Panc1 (cell line): ENCODE results near the gene ADGRL1. TPM values are rescaled to one million over a fixed set of nuclear protein-coding genes. Genes with fewer than 3 reads are reported as not detected.
"Not testable (repeated sequence)": the region's sequence is repeated elsewhere in the genome, so short reads cannot be mapped to it uniquely, and the experiment has no call there.

ENCODE experiments used
- ATAC-seq: fragments of 200-7000 bp; cut with Tn5 transposase; 2 replicates; pipeline ENCODE4 v1.9.1; 2020; ENCODE audit warnings: mild to moderate bottlenecking, moderate library complexity
- BruUV-seq: library from RNA; stranded (reverse); fragments of 400-500 nt; replicated peaks from 2 replicates; lab custom pipeline; 2021; lab: Mats Ljungman, UMichigan
- CTCF ChIA-PET: fragments of 300-600 bp; sonication (Branson Sonifier 250); formaldehyde crosslinking; loops from one replicate; lab custom pipeline; 2022; ENCODE audit warnings: antibody characterized with exemption; lab: Charles Lee
- POLR2A ChIA-PET: fragments of 300-600 bp; sonication (Branson Sonifier 250); formaldehyde crosslinking; loops from one replicate; lab custom pipeline; 2022; ENCODE audit warnings: antibody characterized with exemption; lab: Charles Lee
- DNase-seq: peaks from one replicate; pipeline ENCODE4 v3.0.0-alpha.2; 2010; ENCODE audit warnings: low read depth, low spot score
- H3K27ac ChIP-seq: 2 replicates; pipeline ENCODE4 v1.5.1; 2011; ENCODE audit warnings: mild to moderate bottlenecking, low read length, inconsistent platforms
- H3K27me3 ChIP-seq: fragments of 200-500 bp; sonication (Bioruptor generic); 2 replicates; pipeline ENCODE4 v1.6.0; 2014; ENCODE audit warnings: low read length, inconsistent platforms; ENCODE audit not compliant: control insufficient read depth, insufficient read depth
- H3K36me3 ChIP-seq: fragments of 200-500 bp; sonication (Bioruptor generic); 2 replicates; pipeline ENCODE4 v1.5.1; 2014; ENCODE audit warnings: inconsistent platforms, mild to moderate bottlenecking, low read length, moderate library complexity; ENCODE audit not compliant: control insufficient read depth, insufficient read depth
- H3K4me1 ChIP-seq: 2 replicates; pipeline ENCODE4 v1.5.1; 2011; ENCODE audit warnings: inconsistent platforms, mild to moderate bottlenecking, low read length, moderate library complexity; ENCODE audit not compliant: control insufficient read depth, insufficient read depth
- H3K4me3 ChIP-seq, 2 experiments: 2 replicates each; pipeline ENCODE4 v1.5.1; 2011 to 2012; ENCODE audit warnings: low read depth in 2 of 2, low read length in 2 of 2, mild to moderate bottlenecking in 2 of 2, inconsistent platforms in 1 of 2, moderate library complexity in 1 of 2
- H3K9me3 ChIP-seq: fragments of 200-500 bp; sonication (Bioruptor generic); 2 replicates; pipeline ENCODE4 v1.5.1; 2014; ENCODE audit warnings: low read depth, mild to moderate bottlenecking, inconsistent platforms, low read length, moderate library complexity; ENCODE audit not compliant: control insufficient read depth, insufficient read depth
- CTCF ChIP-seq: fragments of 450-650 bp; IDR thresholded peaks from 2 replicates; pipeline ENCODE4 v1.5.1; 2017; ENCODE audit warnings: mild to moderate bottlenecking
- POLR2AphosphoS5 ChIP-seq: IDR thresholded peaks from 2 replicates; pipeline ENCODE4 v1.6.1; 2012; ENCODE audit warnings: mild to moderate bottlenecking, low read depth, low read length, moderate library complexity
- REST ChIP-seq, 2 experiments: IDR thresholded peaks; 2 replicates each; pipeline ENCODE4 v1.6.1; 2011 to 2012; ENCODE audit warnings: low read depth in 2 of 2, control low read depth in 1 of 2, low read length in 1 of 2, mild to moderate bottlenecking in 1 of 2, moderate library complexity in 1 of 2; ENCODE audit not compliant: insufficient read depth in 1 of 2
- SIN3A ChIP-seq: IDR thresholded peaks from 2 replicates; pipeline ENCODE4 v1.6.1; 2012; ENCODE audit warnings: low read depth, mild to moderate bottlenecking, low read length, moderate library complexity, borderline replicate concordance; ENCODE audit not compliant: insufficient read depth
- TCF7L2 ChIP-seq: IDR thresholded peaks from 2 replicates; pipeline ENCODE4 v1.6.1; 2011; ENCODE audit warnings: mild to moderate bottlenecking, low read depth, low read length, inconsistent platforms
- in situ Hi-C: cut with HindIII; loops from 2 replicates; pipeline ENCODE4 v1.10.0; 2016; ENCODE audit warnings: low sequenced_read_pairs, low pct_unique_long_range_greater_than_20kb
- intact Hi-C: fragments of 100-400 bp; cut with micrococcal nuclease; formaldehyde crosslinking; loops from one replicate; pipeline ENCODE4 v1.10.0; 2022; ENCODE audit not compliant: unreplicated experiment
- total RNA-seq: library from RNA; stranded (reverse); gene quantifications from one replicate; pipeline ENCODE4 v1.2.1, GENCODE V29; 2021; ENCODE audit not compliant: unreplicated experiment

ADGRL1 gene
- total RNA-seq, 1 experiment from 2014 or later: 37.7 TPM

GRCh38 chr19:14250870-14251269, 44.9 kb upstream of the ADGRL1 start:
- ATAC-seq (no peak), DNase-seq (no peak)
- Histone ChIP-seq H3K27ac (no peak overlapping the region), H3K36me3 (no peaks in the 10 kb centered on the region), H3K4me1 (no peaks in the 10 kb centered on the region), H3K4me3 (no peak overlapping the region), H3K27me3 (no peaks in the 10 kb centered on the region), H3K9me3 (no peaks in the 10 kb centered on the region)
- POLR2A ChIA-PET: no interaction called here
- CTCF ChIA-PET: no interaction called here
- in situ Hi-C loops (no loop called here), intact Hi-C loops (no loop called here)
- no TSS peak for BruUV-seq
- no peak for TF ChIP-seq SIN3A
- TF ChIP-seq CTCF: no peak
- TF ChIP-seq REST (IDR thresholded peaks at IDR 0.05; ENCODE audit: insufficient read depth in 1 of 2, low read depth in 2 of 2, low read length in 1 of 2): no peak
- no peak for TF ChIP-seq TCF7L2
- TF ChIP-seq POLR2AphosphoS5: no peak

GRCh38 chr19:14250315-14250714, 44.3 kb upstream of the ADGRL1 start:
- H3K9me3 ChIP-seq, H3K4me3 ChIP-seq, H3K4me1 ChIP-seq, intact Hi-C loops, BruUV-seq, ATAC-seq, H3K27me3 ChIP-seq, DNase-seq, H3K36me3 ChIP-seq, CTCF ChIA-PET, POLR2A ChIA-PET, H3K27ac ChIP-seq, in situ Hi-C loops: not testable (repeated sequence)

- not testable (repeated sequence) for DNase-seq
Observed at GRCh38 chr19:14249891-14250290, 43.9 kb upstream of the ADGRL1 start.

GRCh38 chr19:14249012-14249754, 43.2 kb upstream of the ADGRL1 start:
- in situ Hi-C loops, POLR2A ChIA-PET, H3K27me3 ChIP-seq, H3K9me3 ChIP-seq, BruUV-seq, H3K36me3 ChIP-seq, DNase-seq, CTCF ChIA-PET, H3K4me1 ChIP-seq, intact Hi-C loops: not testable (repeated sequence)
- ATAC-seq: peak; percentile 65
- H3K4me3 ChIP-seq: peak overlapping the region; percentile 29 to 50
- H3K27ac ChIP-seq: peak overlapping the region; percentile 59

More at GRCh38 chr19:14249891-14250290, 43.9 kb upstream of the ADGRL1 start:
- H3K4me1 ChIP-seq, in situ Hi-C loops, H3K4me3 ChIP-seq, CTCF ChIA-PET, POLR2A ChIA-PET, ATAC-seq, H3K27me3 ChIP-seq, H3K9me3 ChIP-seq, intact Hi-C loops, H3K36me3 ChIP-seq, BruUV-seq, H3K27ac ChIP-seq: not testable (repeated sequence)
